Stimulated activated CD4-positive, alpha-beta T cell treated with anti-CD3 and anti-CD28 coated beads, TNF-alpha, amount 100 ng/mL, for 1 hour (primary cell): ENCODE results near the gene IFNAR2.

Source experiments
- DNase-seq, 3 donors: peaks; one replicate each; pipeline ENCODE4 v3.0.0-alpha.2; 2020; ENCODE audit warnings: low read depth in 3 of 3, low spot score in 1 of 3

IFNAR2 gene

GRCh38 chr21:33267250-33267649, 37.5 kb downstream of the IFNAR2 start:
- no peak for DNase-seq

- DNase-seq, result no peak
Observed at GRCh38 chr21:33268393-33268736, 38.6 kb downstream of the IFNAR2 start.

GRCh38 chr21:33268737-33269441, 39.2 kb downstream of the IFNAR2 start:
- DNase-seq, result peak in 1 of 3 donors; percentile 16

GRCh38 chr21:33270986-33271385, 41.2 kb downstream of the IFNAR2 start:
- no peak for DNase-seq

- DNase-seq, result no peak
Observed at GRCh38 chr21:33273044-33273443, 43.3 kb downstream of the IFNAR2 start.

- DNase-seq, result no peak
Observed at GRCh38 chr21:33278721-33279120, 49.0 kb downstream of the IFNAR2 start.

- no peak for DNase-seq
Observed at GRCh38 chr21:33279330-33279820, 49.6 kb downstream of the IFNAR2 start.
